Breast epithelium (tissue), 3 donors: ENCODE measurements around the gene TMEM273.

Source experiments
- CTCF ChIP-seq, 3 donors: fragments of 450-650 bp; IDR thresholded peaks; one replicate each; pipeline ENCODE4 v1.5.1; 2016 to 2017; ENCODE audit warnings: antibody characterized with exemption in 3 of 3, mild to moderate bottlenecking in 3 of 3, moderate library complexity in 3 of 3
- POLR2A ChIP-seq: fragments of 450-650 bp; IDR thresholded peaks from one replicate; pipeline ENCODE4 v1.6.1; 2016; ENCODE audit warnings: antibody characterized with exemption, mild to moderate bottlenecking, moderate library complexity
- POLR2AphosphoS5 ChIP-seq, 3 donors: sonication (generic); formaldehyde crosslinking; IDR thresholded peaks; one replicate each; pipeline ENCODE4 v1.6.1; 2017; ENCODE audit warnings: antibody characterized with exemption in 3 of 3

- no peak for TF ChIP-seq POLR2A
- TF ChIP-seq CTCF (IDR thresholded peaks at IDR 0.05): no peak
- TF ChIP-seq POLR2AphosphoS5 (IDR thresholded peaks at IDR 0.05): no peak
Observed at GRCh38 chr10:49231086-49231820, 43.1 kb upstream of the TMEM273 start.
